Activated gamma-delta T cell treated with anti-CD3 and anti-CD28 coated beads, Interleukin-2, amount 50 U/mL, for 16 hours (primary cell): Measurements from ENCODE around the gene ZRANB1.
"Not testable (repeated sequence)": the region's sequence is repeated elsewhere in the genome, so short reads cannot be mapped to it uniquely, and the experiment has no call there.

Source experiments
- DNase-seq: peaks from one replicate; pipeline ENCODE4 v3.0.0-alpha.2; 2020; ENCODE audit warnings: low read depth

Gene ZRANB1

GRCh38 chr10:124941823-124942222, at the start of gene ZRANB1:
Gene ZRANB1 (plus strand): TSS chr10:124942123. CDS start chr10:124942494, 371 bp downstream.
- DNase-seq = no peak

- DNase-seq = no peak
Measured at GRCh38 chr10:124892905-124893304, 49.0 kb upstream of the ZRANB1 start.

DNA sequence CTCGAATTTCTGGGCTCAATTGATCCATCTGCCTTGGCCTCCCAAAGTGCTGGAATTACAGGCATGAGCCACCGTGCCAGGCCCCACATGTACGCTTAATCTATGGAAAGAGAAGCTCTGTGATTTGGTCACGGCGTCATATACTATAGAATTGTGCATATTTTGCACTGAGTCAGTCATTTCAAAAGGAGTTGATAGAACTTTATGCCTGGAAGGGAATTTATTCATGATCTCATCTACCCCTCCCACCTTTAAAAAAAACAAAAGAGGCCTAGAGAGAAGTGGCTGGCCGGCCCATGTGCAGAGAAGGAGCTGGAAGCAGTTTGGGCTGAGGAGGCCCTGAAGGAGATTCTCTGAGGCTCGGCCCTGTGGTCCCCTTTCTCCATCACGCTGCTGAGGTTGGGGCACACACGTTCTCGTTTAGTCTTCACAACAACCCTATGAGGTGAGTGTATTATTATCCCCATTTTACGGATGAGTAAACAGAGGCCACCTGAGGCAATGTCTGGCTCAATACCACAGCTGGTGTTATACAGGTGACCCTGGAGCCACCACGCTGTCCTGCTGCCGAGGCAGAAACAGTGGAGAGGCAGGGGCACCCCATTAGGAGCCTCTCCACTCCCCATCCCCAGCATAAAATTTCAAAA, 47.2 kb upstream of the ZRANB1 start:
- DNase-seq = no peak

GRCh38 chr10:124896751-124897150, 45.2 kb upstream of the ZRANB1 start:
- DNase-seq = no peak

- no peak for DNase-seq
Measured at GRCh38 chr10:124898471-124898870, 43.5 kb upstream of the ZRANB1 start.

- no peak for DNase-seq
Measured at GRCh38 chr10:124899151-124899550, 42.8 kb upstream of the ZRANB1 start.

- no peak for DNase-seq
Measured at GRCh38 chr10:124902462-124902861, 39.5 kb upstream of the ZRANB1 start.

DNA sequence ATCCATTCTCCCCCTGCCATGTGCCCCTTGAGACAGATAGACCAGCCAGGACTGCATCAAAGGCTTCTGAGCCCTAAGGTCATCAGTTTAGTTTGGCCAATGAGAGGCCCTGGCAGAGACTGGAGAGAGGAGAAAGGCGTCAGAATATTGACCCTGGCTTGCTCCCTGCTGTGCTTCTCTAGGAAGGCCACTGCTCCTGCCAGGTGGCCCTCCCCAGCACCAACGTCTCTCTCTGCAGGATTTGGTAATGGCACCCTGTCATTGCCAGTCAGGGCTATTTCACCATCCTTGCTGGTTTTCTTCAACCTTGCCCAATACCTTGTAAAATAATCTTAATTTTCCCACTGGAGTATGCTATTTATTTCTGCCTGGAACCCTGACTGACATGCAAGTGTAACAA, 38.8 kb upstream of the ZRANB1 start:
- no peak for DNase-seq

- DNase-seq = no peak
Measured at GRCh38 chr10:124904796-124905195, 37.1 kb upstream of the ZRANB1 start.

DNA sequence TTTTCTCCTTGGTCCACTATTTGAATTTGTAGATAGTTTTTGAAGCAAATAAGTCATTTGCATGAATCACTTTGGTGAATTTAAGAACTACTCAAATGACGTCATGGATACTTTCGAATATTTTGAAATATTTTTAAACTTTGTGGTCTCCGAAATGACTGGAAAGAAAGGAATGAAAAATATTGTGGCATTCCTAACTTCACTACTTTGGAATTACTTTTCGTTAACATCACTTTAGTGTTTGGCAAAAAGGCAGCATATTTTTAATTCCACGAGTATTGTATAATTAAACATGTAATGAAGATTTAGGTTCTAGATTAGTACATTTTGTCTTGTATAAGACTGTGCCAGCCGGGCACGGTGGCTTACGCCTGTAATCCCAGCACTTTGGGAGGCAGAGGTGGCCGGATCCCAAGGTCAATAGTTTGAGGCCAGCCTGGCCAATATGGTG, 35.3 kb upstream of the ZRANB1 start:
- DNase-seq = no peak

DNA sequence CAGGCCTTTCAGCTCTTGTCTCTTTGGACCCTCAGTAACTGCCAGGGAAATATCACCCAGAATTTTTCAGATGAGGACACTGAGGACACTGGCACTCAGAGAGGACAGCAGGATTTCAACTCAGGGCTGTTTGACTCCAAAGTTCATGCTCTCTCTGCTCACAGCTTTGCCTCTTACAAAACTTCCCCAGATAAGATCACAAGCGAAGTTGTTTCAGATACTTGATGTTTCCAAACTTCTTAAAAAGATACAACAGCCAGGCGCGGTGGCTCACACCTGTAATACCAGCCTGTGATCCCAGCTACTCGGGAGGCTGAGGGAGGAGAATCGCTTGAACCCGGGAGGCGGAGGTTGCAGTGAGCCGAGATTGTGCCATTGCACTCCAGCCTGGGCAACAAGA, 32.4 kb upstream of the ZRANB1 start:
- no peak for DNase-seq

DNA sequence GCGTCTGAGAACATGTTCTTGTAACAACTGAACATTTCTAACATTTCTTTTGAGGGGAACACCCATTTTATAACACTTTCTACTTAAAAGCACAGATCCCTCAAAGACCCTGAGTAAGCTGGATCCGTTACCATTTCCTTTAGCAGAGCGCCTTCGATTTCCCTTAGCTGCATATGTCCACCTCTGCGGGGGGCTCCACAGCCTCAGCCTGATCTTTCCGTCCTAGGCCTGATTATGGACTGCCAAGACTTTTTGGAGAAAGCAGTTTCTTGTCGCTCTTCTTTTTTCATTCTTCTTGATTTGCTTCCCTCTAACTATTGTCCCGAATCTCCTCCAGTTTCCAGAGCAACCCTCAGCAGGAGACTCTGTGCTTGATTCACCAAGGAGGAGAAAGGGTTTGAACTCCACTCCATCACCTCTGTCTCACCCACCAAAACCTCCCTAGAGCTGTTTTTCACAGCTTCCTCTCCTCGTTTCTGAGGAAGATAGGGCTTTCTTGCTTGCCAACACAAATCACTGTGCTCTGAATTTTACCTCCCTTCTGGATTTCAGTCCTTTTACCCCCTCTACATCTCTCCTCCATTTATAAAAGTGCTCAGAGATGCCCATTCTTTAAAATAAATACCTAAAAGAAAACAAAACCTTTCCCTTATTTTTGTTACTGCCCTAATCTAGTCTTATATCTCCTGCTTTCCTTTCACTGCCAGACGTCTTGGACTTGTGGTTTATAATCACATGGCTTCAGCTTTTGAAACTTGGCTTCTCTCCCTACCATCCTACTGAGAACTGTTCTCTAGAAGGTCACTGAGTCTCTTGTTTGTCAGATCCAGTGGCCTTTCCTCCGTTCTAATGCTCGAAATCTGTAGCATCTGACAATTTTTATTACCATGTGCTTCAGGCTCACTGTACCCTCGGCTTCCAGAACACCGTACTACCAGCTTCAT, 30.5 kb upstream of the ZRANB1 start:
- DNase-seq = no peak

GRCh38 chr10:124912101-124912886, 29.6 kb upstream of the ZRANB1 start:
- DNase-seq = no peak

- DNase-seq = no peak
Measured at GRCh38 chr10:124913167-124913566, 28.8 kb upstream of the ZRANB1 start.

DNA sequence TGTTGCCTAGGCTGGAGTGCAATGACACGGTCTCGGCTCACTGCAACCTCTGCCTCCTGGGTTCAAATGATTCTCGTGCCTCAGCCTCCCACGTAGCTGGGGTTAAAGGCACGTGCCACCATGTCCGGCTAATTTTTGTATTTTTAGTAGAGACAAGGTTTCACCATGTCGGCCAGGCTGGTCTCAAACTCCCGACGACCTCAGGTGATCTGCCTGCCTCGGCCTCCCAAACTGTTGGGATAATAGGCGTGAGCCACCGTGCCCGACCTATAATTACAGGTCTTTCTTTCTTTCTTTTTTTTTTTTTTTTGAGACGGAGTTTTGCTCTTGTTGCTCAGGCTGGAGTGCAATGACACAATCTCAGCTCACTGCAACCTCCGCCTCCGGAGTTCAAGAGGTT, 27.5 kb upstream of the ZRANB1 start:
- DNase-seq = not testable (repeated sequence)

DNA sequence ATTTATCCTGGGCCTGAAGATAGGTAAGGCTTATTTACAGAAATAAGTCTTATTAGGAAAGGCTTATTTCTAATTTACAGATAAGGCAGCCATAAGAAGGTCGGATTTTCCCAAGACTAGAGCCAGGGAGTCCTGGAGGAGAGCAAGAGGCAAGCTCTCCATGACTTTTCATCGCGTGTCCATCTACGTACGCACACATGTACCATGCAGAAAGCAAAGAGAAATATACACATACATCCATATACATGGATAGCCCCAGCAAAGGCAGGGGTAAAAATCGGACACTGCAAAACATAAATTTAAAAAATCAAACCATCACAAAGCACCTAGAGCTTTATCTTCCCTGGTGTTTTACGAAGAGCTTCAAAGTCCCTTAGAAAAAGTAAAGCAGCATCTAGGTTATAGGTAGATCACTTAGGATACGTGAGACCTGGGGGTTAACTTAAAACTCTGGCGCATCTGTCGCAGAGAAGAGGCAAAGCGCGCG, 25.8 kb upstream of the ZRANB1 start:
- no peak for DNase-seq

- DNase-seq = peak; percentile 92
Measured at GRCh38 chr10:124916585-124917427, 25.1 kb upstream of the ZRANB1 start.

DNA sequence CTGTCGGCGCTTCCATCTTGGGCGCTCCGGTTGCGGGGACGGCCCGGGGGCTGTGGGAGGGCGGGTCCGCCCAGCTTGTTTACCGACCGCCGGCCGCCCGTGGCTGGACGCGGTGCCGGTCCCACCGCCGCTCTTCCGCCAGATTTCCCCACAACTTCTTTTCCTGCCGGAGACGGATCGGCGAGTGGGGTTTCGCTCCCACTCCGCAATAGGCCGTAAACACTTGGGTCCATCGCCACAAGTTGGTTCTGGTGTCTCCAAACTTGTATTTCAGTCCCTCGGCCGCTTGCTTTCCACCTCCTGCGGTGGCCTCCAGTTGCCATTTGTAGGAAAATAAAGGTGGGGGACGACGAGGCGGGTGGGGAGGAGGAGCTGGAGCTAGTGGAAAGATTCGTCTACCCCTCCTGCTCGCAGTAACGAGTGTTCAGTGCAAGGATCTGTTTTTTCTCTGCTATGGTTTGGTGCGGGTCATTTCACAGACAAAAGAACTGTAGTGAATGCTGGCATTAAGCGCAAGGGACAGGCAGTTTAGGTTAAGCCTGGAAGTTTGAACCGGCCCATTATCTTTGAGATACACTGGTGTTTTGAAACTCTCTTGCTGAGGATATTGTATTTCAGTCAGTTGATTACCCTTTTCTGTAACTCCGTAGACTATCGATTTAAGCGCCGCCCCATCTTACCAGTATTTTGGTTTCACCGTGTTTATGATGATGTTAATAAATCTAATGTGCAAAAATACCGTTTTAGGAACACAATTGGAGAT, 24.3 kb upstream of the ZRANB1 start:
- DNase-seq = peak; percentile 11

- no peak for DNase-seq
Measured at GRCh38 chr10:124918191-124918830, 23.6 kb upstream of the ZRANB1 start.

DNA sequence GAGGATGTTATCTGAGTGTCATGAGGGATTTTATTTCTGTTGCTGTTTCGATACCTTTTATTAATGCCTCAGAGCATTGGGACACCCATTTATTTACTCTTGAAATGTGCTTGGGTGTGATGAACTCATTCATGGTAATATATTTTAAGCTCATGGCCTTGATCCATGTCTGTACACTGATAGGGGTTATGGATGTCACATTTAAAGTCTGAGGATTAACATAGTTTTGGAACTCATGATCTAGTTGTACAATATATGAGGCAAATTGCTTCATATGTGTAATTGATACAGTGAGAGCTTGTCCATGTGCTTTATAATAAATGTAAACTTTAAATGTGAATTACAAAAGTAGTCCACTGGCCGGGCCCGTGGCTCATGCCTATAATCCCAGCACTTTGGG, 23.0 kb upstream of the ZRANB1 start:
- DNase-seq = no peak
